ENCODE results near the gene COX19.

Gene COX19, protein sequence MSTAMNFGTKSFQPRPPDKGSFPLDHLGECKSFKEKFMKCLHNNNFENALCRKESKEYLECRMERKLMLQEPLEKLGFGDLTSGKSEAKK
- total RNA-seq, result 37.8 to 78.2 (median 52.1) reads per million in 9 experiments

DNA sequence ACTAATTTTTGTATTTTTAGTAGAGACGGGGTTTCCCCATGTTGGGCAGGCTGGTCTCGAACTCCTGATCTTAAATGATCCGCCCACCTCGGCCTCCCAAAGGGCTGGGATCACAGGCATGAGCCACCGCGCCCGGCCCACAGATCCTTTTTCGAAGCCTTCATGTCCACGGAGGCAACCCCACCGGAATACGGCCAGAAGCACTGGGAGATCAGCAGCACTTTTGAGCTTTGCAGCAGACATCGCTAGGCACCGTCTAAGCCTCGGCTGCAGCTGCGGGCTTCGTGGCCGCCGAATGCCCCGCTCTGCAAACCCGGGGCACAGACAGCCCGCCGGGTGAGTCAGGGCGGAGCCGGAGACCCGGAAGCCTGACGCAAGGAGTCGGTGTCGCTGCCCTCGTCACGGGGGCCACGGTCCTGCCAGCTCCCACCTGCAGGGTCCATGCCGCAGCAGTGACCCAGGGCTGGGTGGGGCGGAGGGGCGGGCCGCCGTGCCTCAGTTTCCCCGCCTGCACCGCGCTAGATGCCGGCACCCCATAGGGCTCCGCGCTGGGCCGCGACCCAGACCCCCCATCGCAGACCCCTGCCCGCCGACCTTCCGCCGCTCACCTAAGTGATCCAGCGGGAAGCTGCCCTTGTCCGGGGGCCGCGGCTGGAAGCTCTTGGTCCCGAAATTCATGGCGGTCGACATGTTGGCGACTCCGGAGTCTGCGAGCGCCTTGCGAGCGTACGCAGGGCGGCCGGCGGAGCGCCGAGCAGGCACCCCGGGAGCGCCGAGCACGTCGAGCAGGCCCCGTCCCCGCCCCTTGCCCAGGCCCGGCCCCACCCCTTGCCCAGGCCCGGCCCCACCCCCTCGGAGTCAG is at the start of gene COX19:
TSS of gene COX19 (minus strand) at position 730 of the 862 bp plus-strand sequence. CDS start at position 690, 40 bp downstream.
- peak within 1 kb of the TSS; percentile 90 to 93 for H3K27ac Mint-ChIP-seq
- no peaks in the 10 kb centered on the region for H3K27me3 Mint-ChIP-seq
- H3K9me3 Mint-ChIP-seq, result no peaks in the 10 kb centered on the region
- ATAC-seq (replicated peaks) (peak; percentile 86), DNase-seq (peak; percentile 86 to 93 (median 88))
- H3K36me3 Mint-ChIP-seq (ENCODE audit: insufficient read depth), result peaks cover 57% of the 10 kb centered on the region
- peak within 1 kb of the TSS; percentile 93 to 95 for H3K4me3 Mint-ChIP-seq
- peaks cover 19% of the 10 kb centered on the region in 2 donors for H3K4me1 Mint-ChIP-seq (ENCODE audit: low read depth in 2 of 2)

DNA sequence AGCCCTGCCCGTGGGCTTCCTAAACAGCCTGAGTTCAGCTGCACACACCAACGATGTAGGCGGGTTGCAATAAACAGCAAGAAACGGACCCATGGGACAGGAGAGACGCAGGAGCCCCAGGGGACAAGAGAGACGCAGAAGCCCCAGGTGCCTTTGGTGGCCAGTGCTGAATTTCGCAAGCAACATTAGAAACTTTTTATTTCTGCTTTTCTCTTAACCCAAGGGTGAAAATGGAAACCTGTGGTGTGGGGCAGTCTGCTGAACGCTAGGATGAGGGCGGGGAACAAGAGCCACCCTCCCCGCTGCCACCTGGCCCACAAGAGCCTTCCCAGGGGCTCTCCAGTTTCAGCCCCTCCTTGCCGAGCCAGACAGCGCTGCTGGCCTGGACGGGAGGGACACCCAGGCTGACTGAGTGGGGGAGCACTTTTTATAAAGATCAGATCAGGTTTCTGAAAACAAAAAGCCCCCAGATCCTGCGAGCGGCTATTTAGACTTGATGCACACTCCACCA is 49.0 kb upstream of the COX19 start:
- Mint-ChIP-seq H3K27ac (peak overlapping the region in 1 of 2 donors; percentile 44), H3K9me3 (no peaks in the 10 kb centered on the region), H3K4me3 (no peak overlapping the region), H3K27me3 (no peaks in the 10 kb centered on the region), H3K36me3 (ENCODE audit: insufficient read depth) (no peaks in the 10 kb centered on the region), H3K4me1 (ENCODE audit: low read depth in 2 of 2) (peaks cover 22 to 26% of the 10 kb centered on the region in 2 donors)
- DNase-seq (no peak), ATAC-seq (replicated peaks) (no peak)

DNA sequence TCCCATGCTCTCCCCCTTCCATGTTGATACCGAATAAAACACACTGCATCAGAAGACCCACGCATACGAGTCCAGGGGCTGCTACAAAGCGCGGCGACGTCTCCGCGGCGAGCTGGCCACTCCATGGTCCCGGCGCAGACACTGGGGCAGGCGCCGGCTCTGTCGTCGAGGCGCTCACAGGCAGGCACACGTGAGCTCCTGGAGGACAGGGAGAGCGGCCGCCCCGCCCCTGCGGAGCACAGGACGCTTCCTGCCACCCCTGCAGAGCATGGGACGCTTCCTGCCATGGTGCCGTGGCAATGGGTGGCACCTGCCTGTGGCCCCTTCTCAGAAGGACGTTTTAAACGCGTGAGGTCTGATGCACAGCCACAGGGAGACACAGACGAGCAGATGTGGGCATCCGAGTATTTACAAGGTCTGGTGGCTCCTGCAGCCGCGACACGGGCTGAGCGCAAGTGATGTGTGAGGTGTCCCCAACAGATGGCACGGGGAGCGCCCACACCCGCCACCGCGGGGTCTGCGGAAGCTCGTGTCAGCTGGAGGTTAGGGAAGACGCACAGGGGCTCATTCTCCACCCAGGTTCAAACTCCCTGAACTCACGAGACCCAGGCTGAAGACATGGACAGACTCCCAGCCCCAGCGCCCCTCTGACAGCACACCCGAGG is 47.6 kb upstream of the COX19 start:
- ATAC-seq (replicated peaks) (peak; percentile 44), DNase-seq (no peak)
- no peaks in the 10 kb centered on the region for H3K9me3 Mint-ChIP-seq
- peaks cover 20 to 25% of the 10 kb centered on the region in 2 donors for H3K4me1 Mint-ChIP-seq (ENCODE audit: low read depth in 2 of 2)
- H3K27me3 Mint-ChIP-seq, result no peaks in the 10 kb centered on the region
- no peak overlapping the region for H3K4me3 Mint-ChIP-seq
- no peak overlapping the region for H3K27ac Mint-ChIP-seq
- no peaks in the 10 kb centered on the region for H3K36me3 Mint-ChIP-seq (ENCODE audit: insufficient read depth)

DNA sequence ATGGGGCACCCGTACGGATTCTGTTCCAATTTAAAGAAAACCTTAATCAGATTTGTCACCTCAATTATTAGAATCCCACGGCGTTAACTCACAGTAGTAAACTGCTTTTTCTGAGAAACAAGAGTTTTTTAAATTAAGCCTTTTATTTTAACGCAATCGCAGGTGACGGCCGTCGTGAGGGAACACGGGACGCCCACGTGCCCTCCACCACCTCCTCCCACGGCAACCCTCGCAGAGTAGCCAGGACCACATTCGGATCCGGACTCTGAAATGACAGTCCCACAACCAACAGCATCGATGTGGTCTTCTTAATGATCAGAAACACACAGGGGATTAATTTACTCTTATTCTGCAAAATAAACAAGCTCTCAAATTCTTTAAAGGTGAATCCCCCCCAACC is 47.0 kb upstream of the COX19 start:
- ATAC-seq (replicated peaks), result no peak
- H3K4me3 Mint-ChIP-seq, result no peak overlapping the region
- peaks cover 20 to 24% of the 10 kb centered on the region in 2 donors for H3K4me1 Mint-ChIP-seq (ENCODE audit: low read depth in 2 of 2)
- DNase-seq, result no peak
- no peaks in the 10 kb centered on the region for H3K27me3 Mint-ChIP-seq
- no peaks in the 10 kb centered on the region for H3K9me3 Mint-ChIP-seq
- H3K36me3 Mint-ChIP-seq (ENCODE audit: insufficient read depth), result no peaks in the 10 kb centered on the region
- no peak overlapping the region for H3K27ac Mint-ChIP-seq

DNA sequence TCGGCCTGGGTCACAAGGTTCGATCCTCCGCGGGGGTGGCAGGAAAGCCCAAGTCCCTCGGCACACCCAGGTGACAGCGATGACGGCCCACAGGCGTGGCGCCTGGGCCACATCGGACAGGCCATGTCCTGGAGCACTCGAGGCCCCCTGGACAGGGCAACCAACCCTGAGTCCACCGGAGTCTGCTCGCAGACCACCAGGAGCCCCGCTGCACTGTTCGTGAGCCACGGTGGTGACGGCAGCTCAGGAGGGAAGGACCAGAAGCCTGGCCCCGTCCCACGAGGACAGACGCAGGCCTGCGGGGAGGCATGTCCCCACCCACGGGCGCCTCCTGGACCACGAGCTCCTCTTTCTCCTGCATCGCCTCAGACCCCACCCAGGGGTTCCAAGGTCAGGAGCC is 46.6 kb upstream of the COX19 start:
- Mint-ChIP-seq H3K27me3 (no peaks in the 10 kb centered on the region), H3K4me3 (no peak overlapping the region), H3K27ac (no peak overlapping the region), H3K36me3 (ENCODE audit: insufficient read depth) (no peaks in the 10 kb centered on the region), H3K4me1 (ENCODE audit: low read depth in 2 of 2) (peaks cover 18 to 23% of the 10 kb centered on the region in 2 donors), H3K9me3 (no peaks in the 10 kb centered on the region)
- ATAC-seq (replicated peaks) (no peak), DNase-seq (no peak)

DNA sequence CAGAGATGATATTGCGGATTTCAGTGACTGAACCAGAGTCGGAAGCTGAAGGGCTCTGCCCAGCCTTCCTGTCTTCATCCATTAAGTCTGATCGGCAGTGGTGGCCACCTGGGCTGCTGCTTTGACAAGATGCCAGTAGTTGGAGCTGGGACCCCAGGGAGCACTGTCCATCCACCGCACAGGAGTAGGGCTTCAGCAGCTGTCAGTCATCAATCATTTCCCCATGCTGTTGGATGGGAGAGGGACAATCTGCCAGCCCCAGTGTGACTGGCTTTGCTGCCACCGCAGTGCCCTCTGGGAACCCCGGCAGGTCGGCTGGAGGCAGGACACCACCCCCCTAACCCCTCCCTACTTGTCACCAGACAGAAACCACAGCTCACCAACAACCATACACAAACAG is 46.0 kb upstream of the COX19 start:
- Mint-ChIP-seq H3K9me3 (no peaks in the 10 kb centered on the region), H3K27me3 (no peaks in the 10 kb centered on the region), H3K27ac (no peak overlapping the region), H3K4me3 (no peak overlapping the region), H3K36me3 (ENCODE audit: insufficient read depth) (no peaks in the 10 kb centered on the region), H3K4me1 (ENCODE audit: low read depth in 2 of 2) (peaks cover 15 to 21% of the 10 kb centered on the region in 2 donors)
- DNase-seq (no peak), ATAC-seq (replicated peaks) (no peak)

DNA sequence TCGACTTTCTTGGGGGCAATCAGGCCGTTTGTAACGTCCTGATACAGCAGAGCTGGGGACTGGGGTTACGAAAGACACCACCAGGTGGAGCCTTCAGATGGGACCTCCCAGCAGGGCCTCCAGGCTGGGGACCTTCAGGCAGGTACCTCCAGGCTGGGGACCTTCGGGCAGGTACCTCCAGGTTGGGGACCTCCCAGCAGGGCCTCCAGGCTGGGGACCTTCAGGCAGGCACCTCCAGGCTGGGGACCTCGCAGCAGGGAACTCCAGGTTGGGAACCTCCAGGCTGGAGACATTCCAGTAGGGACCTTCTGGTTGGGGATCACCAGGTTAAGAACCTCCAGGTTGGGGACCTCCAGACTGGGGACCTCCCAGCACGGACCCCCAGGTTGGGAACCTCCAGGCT is 45.5 kb upstream of the COX19 start:
- ATAC-seq (replicated peaks), result no peak
- Mint-ChIP-seq H3K27ac (no peak overlapping the region), H3K4me1 (ENCODE audit: low read depth in 2 of 2) (peaks cover 11 to 18% of the 10 kb centered on the region in 2 donors), H3K36me3 (ENCODE audit: insufficient read depth) (no peaks in the 10 kb centered on the region), H3K9me3 (no peaks in the 10 kb centered on the region), H3K4me3 (no peak overlapping the region), H3K27me3 (no peaks in the 10 kb centered on the region)
- no peak for DNase-seq

DNA sequence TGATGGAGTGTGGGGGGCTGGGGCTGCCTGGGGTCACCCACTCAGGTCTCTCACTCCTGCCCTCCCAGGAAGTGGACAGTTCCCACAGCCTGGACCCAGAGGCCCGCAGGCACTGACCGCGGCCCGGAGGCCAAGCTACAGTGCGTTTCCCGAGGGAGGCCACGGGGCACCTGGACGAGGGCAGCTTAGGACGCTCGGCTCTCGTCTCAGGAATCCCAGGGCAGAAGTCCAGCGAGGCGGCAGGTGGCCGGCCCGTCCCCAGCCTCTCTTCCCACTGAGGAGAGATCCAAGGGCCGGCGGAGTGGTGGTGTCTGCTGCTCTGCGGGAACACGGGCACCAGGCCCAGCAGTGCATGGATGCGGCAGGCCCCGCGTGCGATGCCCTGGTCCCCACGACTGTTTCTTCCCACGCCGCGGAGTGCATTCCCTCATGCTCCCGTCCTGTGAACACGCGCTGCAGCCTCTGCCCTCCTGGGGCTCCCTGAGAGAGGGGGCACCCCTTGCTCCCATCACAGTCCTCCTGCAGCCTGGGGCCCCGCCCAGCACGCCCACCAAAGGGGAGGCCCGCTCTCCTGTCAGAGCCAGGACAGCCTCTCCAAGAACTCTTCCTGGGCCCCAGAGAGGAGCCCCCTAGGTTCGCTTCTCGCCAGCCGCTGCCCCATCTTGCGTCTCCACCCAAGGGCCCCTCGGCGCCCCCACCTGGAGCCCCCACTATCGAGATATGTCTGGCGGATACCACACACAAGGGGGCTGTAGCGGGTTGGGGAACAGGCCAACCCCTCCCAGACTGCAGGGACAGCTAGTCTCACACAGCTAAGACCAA is 44.7 kb upstream of the COX19 start:
- Mint-ChIP-seq H3K27me3 (no peaks in the 10 kb centered on the region), H3K27ac (peak overlapping the region in 1 of 2 donors; percentile 23), H3K9me3 (no peaks in the 10 kb centered on the region), H3K4me1 (ENCODE audit: low read depth in 2 of 2) (peaks cover 11 to 16% of the 10 kb centered on the region in 2 donors), H3K4me3 (no peak overlapping the region), H3K36me3 (ENCODE audit: insufficient read depth) (no peaks in the 10 kb centered on the region)
- ATAC-seq (replicated peaks) (no peak), DNase-seq (no peak)

DNA sequence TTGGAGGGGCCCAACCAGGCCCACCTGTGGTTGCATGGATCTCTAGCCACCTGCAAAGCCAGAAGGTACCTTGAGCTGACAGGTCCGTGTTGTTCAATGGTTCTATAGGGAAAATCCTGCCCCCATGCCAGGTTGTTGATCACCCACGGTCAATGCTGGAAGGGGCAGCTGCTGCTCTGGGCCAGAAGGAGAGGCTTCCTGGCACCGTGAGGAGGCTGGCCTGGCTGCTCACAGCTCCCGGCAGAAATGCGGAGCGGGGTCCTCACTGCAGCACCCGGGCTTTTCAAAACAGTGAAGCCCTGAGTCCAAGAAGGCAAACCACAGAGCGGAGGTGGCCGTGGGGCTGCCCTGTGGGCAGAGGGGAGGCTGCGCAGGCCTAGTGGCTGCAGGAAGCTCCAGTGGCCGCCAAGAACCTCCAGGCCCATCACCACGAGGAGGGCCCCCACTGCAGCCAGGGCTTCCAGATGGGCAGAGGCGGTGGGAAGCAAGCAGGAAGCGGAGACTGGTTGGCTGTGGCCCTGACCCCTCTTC is 44.0 kb upstream of the COX19 start:
- ATAC-seq (replicated peaks) (no peak), DNase-seq (no peak)
- Mint-ChIP-seq H3K36me3 (ENCODE audit: insufficient read depth) (no peaks in the 10 kb centered on the region), H3K9me3 (no peaks in the 10 kb centered on the region), H3K4me3 (no peak overlapping the region), H3K4me1 (ENCODE audit: low read depth in 2 of 2) (peaks cover 11 to 13% of the 10 kb centered on the region in 2 donors), H3K27me3 (no peaks in the 10 kb centered on the region), H3K27ac (peak overlapping the region in 1 of 2 donors; percentile 23)

DNA sequence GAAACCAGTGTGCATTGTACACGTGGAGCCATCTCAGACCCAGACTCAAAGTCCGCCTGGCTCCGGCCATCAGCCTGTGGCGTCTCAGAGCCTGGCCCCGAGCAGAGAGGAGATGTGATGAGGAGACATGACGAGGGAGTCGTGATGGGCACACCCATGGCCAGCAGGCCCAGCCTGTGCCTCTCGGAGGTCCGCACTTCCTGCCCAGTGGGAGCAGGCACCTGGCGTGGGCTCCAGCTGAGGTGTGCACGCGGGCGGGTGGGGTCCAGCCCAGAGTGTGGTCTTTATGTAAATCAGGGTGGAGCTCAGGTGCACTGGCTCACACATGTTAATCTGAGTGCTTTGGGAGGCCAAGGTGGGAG is 43.0 kb upstream of the COX19 start:
- DNase-seq (no peak), ATAC-seq (replicated peaks) (no peak)
- Mint-ChIP-seq H3K27me3 (no peaks in the 10 kb centered on the region), H3K4me1 (ENCODE audit: low read depth in 2 of 2) (peaks cover 10 to 12% of the 10 kb centered on the region in 2 donors), H3K9me3 (no peaks in the 10 kb centered on the region), H3K4me3 (no peak overlapping the region), H3K27ac (peak overlapping the region in 1 of 2 donors; percentile 29), H3K36me3 (ENCODE audit: insufficient read depth) (no peaks in the 10 kb centered on the region)

DNA sequence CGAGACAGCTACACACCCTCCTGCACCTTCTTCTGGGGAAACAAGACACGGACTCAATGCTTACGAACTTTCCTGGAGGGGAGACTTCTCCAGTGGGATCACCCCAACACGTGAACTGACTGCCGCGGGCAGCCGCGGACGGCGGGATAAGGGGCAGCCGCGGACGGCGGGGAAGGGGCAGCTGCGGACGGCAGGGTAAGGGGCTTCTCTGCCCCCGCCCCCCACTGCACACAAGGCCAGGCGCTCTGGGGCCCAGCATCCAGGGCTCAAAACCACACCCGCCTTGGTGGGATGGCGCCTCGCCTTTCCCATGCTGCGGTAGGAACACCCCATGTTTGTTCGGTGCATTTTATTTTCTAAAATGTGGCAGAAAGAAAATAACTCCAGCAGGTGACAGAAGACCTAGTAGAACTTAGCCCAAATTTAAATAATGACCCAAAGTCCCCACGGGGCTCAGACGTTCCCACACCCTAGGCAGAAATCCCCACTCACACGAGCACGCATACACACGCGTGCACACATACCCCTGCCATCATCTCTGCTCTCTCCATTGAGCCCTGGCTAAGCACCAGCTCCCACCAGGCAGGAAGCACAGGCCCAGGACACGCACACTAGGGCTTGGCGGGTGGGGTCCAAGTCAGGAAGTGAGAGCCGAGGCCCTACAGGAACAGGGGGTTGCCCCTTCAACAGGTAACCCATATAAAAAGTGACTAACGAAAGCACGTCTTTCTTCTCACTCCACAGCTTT is 42.4 kb upstream of the COX19 start:
- peak overlapping the region in 1 of 2 donors; percentile 29 for H3K27ac Mint-ChIP-seq
- no peaks in the 10 kb centered on the region for H3K9me3 Mint-ChIP-seq
- peaks cover 8 to 12% of the 10 kb centered on the region in 2 donors for H3K4me1 Mint-ChIP-seq (ENCODE audit: low read depth in 2 of 2)
- no peak for ATAC-seq (replicated peaks)
- no peaks in the 10 kb centered on the region for H3K36me3 Mint-ChIP-seq (ENCODE audit: insufficient read depth)
- no peak overlapping the region for H3K4me3 Mint-ChIP-seq
- H3K27me3 Mint-ChIP-seq, result no peaks in the 10 kb centered on the region
- no peak for DNase-seq

Measured in effector memory CD8-positive, alpha-beta T cell (primary cell).